Measurements from ENCODE around the gene RAD54L.
"Not testable (repeated sequence)": the region's sequence is repeated elsewhere in the genome, so short reads cannot be mapped to it uniquely, and the experiment has no call there.

RAD54L gene

DNA sequence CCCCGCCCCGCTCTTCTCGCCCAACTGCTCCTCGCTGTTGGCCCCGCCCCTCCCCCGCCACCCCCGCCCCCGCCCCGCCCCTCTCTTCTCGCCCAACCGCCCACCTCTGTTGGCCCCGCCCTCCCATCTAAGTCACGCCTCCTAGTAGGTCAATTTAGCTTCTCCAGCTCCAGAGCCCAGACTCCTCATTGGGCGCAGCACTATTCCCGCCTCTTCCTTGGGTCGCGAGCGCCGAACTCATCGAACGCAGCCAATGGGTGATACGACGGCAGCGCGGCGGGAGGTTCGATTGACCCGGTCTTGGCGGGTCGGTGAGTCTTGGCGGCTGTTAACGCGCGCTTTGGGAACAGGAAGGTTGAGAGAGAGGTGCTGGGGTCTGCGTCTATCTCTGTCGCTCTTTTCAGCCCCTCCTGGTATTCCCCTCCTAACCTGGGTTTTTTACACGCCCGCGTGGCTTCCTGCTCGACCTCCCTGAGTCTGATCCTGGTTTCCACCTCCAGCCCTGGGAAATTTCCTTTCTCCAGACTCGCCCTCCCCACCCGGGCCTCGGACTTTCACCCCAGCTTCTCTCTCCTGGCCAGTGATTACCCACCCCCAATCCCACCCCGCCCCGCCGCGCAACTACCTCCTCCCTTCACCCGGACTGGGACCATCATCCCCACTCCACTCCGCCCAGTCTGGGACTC lies at the start of gene RAD54L:
Gene RAD54L, plus strand, starts transcription at position 328 of the 686 bp plus-strand sequence. CDS start 643 bp downstream, outside the sequence.
- peak; percentile 99 for DNase-seq

DNA sequence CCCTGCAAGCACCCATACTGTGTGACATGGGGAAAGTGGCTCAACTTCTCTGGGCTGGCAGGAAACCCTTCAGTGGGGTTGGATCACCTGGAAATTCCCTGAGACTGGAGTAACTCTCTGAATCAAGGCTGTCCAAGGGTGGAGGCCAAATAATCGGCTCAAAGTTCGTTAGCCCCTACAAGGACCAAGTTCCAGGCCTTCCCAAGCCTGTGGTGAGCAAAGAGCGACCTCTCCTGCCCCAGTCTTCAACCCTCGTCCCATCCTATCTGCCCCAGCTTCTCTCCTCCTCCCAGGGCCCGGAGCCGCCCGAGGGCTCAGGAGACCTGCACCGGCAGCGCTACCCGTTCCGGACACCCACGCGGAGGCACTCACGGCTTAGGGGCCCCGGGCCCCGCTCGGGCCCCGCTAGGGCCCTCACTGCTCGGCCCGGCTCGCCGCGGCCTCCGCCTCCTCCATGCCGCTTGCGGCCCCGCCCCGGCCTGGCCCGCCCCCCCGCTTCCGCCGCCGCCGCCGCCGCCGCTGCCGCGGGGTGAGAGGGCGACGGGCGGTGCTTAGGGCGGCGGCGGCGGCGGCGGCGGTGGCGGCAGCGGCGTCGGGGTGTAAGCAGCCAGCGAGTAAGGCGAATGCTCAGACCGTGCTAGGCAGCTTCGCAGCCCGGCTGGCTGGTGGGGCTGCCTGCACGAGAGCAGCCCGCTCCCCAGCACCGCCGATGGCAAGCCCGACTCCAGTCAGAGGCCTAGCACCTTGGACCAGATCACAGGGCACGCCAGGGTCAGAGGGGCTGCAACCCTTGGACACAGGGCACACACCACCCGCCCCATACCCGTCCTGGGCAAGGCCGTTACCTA lies 49.4 kb upstream of the RAD54L start, which contains the start of gene POMGNT1:
Gene POMGNT1, minus strand, starts transcription at position 471 of the 848 bp plus-strand sequence. CDS start 613 bp downstream, outside the sequence.
- peak; percentile 83 for DNase-seq

DNA sequence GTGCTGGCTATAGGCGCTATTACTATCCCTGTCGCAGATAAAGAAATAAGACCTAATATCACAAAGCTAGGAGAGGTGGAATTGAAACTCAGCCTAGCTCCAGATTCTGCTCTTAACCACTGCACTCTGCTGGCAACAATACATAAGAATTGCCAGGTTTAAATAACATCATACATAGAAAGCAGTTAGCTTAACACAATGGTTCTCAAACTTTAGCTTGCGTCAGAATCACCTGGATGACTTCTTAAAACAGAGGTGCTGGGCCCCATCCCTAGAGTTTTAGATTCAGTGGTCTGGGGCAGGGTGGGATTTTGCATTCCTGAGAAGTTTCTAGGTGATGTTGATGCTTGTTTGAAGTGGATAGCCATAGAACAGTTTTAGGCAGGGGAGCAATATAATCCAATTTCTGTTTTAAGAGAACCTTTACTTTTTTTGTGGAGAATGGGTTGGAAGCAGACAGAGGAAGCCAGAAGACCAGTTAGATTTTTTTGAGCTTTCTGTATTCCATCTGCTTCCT lies 48.3 kb upstream of the RAD54L start:
- no peak for DNase-seq

DNA sequence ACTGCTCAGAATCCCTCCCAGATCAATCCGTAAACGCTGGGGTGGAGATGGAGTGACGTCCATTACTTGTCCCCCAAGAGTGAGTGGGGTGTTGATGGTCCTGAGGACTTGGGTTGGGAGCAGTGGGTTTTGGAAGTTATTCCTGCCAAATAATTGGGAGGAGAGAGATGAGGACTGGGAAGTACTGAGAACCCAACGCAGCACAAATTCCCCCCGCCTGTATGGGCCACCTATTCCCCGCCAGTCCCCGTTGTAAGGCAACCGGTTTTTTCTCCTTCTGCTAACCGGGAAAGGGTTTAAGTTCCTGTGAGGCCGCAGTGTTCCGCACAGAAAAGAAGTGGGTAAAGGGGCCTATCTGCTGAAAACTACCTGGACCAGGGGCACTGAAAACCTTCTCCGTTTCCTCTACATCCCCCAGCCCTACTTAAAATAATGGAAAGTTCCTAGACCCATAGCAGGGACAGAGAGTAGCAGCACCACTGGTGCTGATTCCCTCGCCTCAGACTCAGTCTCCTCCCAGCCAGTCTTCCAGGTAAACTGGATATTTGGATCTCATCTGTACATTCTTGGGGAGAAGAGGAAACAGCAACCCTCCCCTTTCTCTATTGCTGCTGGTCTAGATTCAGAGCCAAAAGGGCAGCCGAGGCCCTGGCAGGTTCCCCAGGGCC lies 43.7 kb upstream of the RAD54L start:
- DNase-seq: no peak

DNA sequence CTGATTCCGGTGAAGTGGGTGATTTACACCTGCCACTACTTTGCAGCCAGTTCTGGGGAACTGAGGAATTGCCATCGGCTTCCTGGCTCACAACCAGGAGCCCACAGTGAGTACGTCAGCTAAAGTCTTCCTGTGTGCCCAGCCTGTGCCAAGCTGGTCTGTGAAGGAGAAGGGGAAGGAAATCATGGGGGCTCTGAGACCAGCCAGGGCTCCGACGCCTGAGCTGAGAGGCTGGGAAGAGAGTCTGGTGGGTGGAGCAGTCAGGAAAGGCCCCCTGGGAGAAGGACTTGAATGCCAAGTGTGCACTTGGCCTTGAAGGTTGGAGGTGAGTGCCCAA lies 43.2 kb upstream of the RAD54L start:
- DNase-seq: no peak

DNA sequence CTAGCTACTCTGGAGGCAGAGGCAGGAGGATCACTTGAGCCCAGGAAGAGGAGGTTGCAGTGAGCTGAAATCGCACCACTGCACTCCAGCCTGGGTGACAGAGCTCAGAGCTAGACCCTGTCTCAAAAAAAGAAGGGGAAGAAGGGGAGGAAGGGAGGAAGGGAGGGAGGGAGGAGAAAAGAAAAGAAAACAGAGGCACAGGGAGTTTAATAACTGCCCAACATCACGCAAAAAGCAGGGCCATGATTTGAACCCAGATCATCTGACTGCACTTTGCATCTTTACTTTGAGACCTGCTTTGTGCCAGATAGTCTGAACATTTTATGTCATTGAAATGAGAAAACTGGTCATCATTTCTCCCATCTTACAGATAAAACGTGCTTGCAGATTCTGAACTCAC lies 42.4 kb upstream of the RAD54L start:
- DNase-seq: no peak

DNA sequence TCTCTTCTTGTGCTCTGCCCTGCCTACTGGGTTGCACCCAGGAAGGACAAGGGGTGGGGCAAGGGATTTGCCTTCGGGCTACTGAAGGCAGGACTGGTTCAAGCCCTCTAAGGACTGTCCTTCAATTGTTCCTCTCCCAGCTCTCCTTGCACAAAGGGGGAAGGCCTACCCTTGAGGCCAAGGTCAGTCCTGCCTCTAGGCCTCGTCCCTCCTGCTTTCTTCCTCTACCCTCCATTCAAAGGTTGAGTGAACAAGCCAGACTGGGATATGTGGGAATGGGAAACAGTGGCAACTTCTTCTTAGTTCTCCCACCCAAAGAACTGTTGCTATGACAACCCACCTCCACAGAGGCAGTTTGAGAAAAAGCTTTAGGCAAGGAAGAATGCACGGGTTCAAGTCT lies 41.8 kb upstream of the RAD54L start:
- DNase-seq: no peak

DNA sequence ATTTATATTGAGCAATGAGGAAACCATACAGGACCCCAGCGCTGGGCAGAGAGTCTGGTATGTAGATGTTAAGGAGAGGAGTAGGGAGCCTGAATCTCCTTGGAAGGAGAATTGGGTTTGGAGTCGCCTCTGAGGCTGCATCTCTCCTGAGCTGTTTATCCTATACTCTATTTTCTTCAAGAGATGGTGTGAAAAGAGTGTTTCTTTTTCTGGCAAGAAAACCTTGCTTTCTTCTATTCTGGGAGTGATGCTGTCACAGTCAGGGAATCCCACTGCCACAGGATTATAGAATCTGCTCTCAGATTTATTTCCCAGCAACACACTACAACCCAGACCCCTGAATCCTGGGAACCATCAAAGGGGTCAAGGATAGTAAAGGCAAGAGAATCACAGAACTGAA lies 41.2 kb upstream of the RAD54L start:
- no peak for DNase-seq

DNA sequence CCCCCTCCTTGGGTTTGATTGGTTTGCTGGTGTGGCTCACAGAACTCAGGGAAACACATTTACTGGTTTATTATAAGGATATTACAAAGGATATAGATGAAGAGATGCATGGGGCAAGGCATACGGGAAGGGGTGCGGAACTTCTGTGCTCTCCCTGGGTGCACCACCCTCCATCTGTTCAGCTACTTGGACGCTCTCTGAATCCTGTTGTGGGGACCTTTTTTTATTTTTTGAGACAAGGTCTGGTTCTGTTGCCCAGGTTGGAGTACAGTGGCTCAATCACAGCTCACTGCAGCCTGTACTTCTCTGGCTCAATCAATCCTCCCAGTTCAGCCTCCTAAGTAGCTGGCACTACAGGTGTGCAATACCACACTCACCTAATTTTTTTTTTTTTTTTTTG lies 37.0 kb upstream of the RAD54L start:
- no peak for DNase-seq

DNA sequence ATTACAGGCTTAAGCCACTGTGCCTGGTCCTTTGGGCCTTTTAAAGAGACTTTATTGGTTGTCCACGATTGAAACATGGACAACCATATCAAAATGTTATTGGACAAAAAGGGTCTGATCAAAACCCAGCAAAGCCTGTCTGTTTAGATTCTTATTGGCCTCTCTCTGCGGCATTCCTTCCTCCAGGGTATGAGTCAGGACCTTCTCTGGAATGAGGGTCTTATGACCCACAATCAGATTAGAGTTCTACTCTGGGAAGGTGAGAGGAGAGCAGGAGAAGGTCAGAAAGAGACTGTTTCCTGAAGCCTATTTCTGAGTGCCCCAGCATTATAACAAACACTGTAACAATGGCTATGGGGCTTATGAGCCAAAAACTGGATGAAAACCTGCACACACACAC lies 36.5 kb upstream of the RAD54L start:
- no peak for DNase-seq

DNA sequence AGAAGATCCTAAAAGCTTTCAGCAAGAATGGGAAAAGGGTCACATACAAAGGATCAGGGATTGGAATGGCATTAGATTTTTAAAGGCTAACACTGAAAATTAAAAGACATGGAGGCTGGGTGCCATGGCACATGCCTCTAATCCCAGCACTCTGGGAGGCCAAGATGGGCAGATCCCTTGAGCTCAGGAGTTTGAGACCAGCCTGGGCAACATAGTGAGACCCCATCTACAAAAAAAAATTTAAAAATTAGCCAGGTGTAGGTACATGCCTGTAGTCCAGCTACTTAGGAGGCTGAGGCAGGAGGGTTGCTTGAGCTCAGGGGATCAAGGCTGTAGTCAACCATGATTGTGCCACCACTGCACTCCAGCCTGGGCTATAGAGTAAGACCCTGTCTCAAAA lies 32.1 kb upstream of the RAD54L start:
- DNase-seq: no peak

DNA sequence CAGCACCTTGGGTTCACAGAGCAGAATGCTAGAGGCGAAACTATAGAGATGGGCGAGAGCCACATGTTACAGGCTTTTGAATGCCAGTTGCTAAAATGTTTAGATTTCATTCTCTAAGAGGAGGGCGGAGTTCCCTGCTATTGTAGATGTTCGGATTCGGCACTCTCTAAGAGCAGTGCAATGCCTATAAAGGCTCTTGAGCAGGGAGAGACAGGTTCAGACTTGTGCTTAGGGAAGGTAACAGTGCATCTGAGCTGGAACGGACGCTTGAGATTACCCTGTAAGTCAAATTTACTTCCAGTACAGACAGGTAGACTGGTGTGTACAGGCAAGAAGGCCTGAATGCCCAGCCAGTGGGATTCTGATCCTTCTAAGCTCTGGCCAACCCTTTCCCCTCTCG lies 29.1 kb upstream of the RAD54L start:
- no peak for DNase-seq

DNA sequence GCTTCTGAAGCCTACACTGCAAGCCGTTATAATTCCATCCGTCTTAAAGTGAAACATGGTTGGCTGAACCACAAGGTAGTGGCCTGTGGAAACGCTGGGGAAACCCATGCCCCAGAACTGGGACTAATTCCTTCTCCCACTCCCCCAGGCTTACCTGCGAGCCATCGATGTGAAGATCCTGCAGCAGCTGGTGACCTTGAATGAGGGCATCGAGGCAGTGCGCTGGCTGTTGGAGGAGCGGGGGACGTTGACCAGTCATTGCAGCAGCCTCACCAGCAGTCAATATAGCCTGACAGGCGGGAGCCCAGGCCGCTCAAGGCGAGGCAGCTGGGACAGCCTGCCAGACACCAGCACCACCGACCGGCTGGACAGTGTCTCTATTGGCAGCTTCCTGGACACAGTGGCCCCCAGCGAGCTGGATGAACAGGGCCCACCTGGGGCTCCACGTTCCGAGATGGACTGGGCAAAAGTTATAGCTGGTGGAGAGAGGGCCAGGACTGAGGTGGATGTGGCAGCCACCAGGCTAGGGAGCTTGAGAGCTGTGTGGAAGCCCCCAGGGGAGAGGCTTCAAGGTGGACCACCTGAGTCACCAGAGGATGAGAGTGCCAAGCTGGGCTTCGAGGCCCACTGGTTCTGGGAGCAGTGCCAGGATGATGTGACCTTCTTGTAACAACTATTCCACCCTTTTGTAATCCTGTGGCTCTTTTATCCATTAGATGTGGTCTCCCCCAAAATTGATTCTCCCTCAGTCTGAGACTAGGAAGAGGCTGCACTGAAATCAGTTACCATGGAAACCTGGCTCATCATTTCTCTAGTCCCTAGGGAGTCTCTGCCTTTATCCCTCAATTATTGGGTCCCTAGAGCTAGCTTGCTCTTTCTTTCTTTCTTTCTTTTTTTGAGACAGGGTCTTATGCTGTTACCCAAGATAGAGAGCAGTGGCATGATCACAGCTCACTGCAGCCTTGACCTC lies 27.7 kb upstream of the RAD54L start:
- DNase-seq: no peak

DNA sequence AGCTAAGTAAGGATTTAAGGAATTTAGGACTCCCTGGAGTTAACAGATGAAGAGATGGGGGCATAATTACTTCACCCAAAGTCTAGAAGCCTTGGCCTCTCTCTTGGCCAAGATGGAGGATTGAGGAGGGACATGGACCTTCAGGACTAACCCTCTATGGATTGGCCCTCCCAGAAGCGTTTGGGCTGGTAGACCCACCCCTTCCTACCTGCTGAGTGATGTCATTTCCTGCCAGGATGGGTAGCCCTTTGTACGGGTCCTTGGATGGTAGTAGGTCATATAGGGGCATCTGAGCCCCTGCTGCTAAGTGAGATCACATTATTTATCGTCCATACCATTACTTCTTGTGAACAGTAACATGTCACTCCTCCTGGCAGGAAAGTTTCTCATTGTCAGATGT lies 26.8 kb upstream of the RAD54L start:
- DNase-seq: no peak

DNA sequence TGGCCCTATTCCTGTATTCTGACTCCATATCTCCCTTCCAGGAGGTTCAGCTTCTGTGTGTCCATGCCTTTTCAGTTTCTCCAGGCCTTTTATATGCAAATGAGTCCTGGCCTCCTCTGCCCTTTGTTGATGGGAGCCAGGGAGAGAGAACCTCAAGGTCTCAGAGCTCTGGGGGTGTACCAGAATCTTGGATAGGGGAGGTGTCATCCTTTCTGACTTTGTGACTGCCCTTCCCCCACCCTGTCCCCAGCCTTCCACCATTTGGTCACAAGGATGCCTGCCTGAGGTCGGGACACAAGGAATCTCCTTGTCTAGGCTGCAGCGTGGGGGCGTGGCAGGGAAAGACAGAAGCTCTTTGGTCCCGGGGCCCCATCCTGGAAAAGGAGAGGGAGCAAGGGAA lies 25.8 kb upstream of the RAD54L start:
- DNase-seq: no peak

DNA sequence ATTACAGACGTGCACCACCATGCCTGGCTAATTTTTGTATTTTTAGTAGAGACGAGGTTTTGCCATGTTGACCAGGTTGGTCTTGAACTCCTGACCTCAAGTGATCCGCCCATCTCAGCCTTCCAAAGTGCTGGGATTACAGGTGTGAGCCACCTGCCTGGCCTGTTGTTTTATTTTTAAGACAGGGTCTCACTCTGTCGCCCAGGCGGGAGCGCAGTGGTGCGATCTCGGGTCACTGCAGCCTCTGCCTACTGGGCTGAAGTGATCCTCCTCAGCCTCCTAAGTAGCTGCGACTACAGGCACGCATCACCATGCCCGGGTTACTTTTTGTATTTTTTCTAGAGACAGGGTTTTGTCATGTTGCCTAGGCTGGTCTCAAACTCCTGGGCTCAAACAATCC lies 24.5 kb upstream of the RAD54L start:
- not testable (repeated sequence) for DNase-seq

DNA sequence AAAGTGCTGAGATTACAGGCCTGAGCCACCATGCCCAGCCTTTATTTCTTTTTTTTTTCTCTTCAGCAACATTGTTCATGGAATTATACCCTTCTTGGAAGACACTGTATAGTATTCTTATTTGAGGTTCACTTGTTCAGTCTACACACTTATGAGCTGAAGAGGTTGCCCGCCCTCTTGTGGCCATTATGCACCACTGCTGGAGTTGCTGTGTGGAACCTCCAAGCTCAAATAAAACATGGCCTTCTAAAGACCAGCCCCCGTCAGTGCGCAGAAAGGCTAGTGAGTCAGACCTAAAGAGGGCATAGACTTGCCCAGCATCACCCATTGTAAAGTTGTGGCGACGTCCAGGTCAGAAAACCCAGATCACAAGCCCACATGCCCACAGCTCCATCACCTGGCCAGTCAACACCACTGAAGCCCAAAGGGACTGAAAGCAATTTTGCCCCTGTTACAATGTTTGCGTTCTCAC lies 24.1 kb upstream of the RAD54L start:
- peak; percentile 66 for DNase-seq

DNA sequence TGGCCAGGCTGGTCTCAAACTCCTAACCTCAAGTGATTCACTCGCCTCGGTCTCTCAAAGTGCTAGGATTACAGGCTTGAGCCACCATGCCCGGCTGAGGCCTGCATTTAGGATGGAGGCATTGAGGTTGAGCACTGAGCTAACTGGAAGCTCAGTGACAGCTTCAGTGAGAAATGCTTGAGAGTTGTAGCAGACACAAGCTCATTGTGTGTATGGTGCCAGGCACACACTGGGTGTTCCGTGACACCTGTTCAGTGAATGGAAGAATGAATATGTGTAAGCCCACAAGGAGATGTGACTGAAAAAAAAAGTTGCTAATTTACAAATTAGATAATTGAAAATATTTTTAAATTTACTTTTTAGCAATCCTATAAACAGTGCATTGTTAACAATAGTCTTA lies 22.6 kb upstream of the RAD54L start:
- no peak for DNase-seq

DNA sequence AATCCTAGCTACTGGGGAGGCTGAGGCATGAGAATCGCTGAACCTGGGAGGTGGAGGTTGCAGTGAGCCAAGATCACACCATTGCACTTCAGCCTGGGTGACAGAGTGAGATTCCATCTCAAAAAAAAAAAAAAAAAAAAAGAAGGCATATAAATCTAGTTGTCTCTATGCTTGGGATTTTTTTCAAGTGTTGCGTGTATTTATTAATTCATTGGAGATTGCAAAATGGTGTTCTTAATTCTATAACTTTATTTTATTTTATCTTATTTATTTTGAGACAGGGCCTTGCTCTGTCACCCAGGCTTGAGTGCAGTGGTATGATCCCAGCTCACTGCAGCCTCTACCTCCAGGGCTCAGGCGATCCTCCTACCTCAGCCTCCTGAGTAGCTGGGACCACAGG lies 16.3 kb upstream of the RAD54L start:
- DNase-seq: not testable (repeated sequence)

DNA sequence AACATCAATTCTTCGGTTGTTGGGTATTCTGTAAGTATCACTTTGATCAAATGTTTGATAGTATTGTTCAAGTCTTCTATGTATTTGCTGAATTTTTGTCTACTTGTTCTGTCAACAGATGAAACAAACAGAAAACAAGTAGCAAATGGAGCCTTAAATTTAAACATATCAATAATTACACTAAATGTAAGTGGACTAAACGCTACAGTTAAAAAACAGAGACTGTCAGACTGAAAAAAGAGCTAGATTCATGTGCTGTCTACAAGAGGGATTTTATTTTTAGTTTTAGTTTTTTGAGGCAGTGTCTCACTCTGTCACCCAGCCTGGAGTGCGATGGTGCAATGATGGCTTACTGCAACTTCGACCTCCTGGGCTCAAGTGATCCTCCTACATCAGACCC lies 10.7 kb upstream of the RAD54L start:
- DNase-seq: no peak

DNA sequence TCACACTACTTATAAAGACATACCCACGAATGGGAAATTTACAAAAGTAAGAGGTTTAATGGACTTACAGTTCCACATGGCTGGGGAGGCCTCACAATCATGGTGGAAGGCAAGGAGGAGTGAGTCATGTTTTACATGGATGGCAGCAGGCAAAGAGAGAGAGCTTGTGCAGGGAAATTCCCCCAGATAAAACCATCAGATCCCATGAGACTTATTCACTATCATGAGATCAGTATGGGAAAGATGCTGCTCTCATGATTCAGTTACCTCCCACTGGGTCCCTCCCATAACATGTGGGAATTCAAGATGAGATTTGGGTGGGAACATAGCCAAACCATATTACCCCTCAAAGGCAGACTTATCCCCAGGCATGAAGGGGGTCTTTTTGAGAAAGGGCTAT lies 8.7 kb upstream of the RAD54L start:
- not testable (repeated sequence) for DNase-seq

DNA sequence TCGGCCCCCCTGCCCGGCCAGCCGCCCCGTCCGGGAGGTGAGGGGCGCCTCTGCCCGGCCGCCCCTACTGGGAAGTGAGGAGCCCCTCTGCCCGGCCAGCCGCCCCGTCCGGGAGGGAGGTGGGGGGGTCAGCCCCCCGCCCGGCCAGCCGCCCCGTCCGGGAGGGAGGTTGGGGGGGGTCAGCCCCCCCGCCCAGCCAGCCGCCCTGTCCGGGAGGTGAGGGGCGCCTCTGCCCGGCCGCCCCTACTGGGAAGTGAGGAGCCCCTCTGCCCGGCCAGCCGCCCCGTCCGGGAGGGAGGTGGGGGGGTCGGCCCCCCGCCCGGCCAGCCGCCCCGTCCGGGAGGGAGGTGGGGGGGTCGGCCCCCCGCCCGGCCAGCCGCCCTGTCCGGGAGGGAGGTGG lies 5.8 kb upstream of the RAD54L start:
- not testable (repeated sequence) for DNase-seq

Measured in right hindlimb (tissue), 1 donor.